GM12892 (cell line): ENCODE measurements around the gene GAB3.
"Not testable (repeated sequence)": the region's sequence is repeated elsewhere in the genome, so short reads cannot be mapped to it uniquely, and the experiment has no call there.

Experiments used
- POLR2A ChIP-seq: IDR thresholded peaks from 2 replicates; pipeline ENCODE4 v1.6.1; 2011; ENCODE audit warnings: low read depth, low read length, control low read depth
- POLR2AphosphoS5 ChIP-seq: IDR thresholded peaks from 2 replicates; pipeline ENCODE4 v1.6.1; 2011; ENCODE audit warnings: low read depth, low read length, control low read depth
- TAF1 ChIP-seq: IDR thresholded peaks from 2 replicates; pipeline ENCODE4 v1.6.1; 2011; ENCODE audit warnings: low read depth, mild to moderate bottlenecking, control low read depth, low read length, borderline replicate concordance

- TF ChIP-seq TAF1, POLR2AphosphoS5, POLR2A: not testable (repeated sequence)
Observed at GRCh38 chrX:154670848-154671247, 80.0 kb downstream of the GAB3 start.
